Non-pigmented ciliary epithelial cell (primary cell): Measurements from ENCODE around the gene TPSAB1.
"Not testable (repeated sequence)": the region's sequence is repeated elsewhere in the genome, so short reads cannot be mapped to it uniquely, and the experiment has no call there.

Experiments
- DNase-seq: peaks from one replicate; pipeline ENCODE4 v3.0.0-alpha.2; 2010; ENCODE audit warnings: low read depth

The TPSAB1 gene

DNA sequence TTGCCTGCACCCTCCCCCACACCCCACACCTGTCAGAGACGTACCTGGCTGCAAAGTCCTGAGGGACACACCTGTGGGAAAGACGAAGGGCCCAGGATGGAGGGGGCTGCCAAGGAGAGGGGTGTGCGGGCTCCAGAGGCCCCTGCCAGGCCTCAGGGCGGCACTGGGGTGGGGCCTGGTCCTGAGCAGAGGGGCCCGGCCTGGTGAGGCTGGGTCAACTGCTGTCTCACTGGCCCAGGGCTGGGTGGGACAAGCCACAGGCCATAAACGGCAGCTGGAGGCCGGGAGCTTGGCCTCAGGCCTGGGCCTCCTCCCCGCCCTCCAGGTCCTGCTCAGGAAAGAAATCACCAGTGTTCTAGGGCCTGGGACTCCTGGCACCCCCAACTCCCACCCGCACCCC lies 15.9 kb upstream of the TPSAB1 start:
- DNase-seq = no peak

DNA sequence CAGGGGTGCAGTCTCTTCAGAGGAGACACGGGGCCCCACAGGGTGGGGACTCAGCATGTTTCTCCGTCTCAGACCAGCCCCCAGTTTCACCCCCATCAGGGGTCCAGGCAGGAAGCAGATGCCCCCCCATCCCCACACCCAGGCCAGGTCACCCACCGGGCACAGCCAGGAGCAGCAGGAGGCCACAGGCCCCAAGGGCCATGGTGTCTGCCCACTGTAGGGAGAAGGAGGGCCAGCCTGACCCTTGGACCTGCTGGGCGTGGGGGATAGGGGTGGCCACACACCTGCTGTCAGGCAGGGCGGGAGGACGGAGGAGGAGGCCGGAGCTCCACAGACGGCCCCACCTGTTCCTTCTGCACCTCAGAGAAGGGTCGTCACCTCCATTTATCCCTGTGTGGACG lies 15.5 kb upstream of the TPSAB1 start, which contains the start of gene TPSG1:
Gene TPSG1, minus strand, starts transcription at position 218 of the 401 bp plus-strand sequence. Its CDS starts 16 bp downstream, at position 202.
- DNase-seq = no peak

DNA sequence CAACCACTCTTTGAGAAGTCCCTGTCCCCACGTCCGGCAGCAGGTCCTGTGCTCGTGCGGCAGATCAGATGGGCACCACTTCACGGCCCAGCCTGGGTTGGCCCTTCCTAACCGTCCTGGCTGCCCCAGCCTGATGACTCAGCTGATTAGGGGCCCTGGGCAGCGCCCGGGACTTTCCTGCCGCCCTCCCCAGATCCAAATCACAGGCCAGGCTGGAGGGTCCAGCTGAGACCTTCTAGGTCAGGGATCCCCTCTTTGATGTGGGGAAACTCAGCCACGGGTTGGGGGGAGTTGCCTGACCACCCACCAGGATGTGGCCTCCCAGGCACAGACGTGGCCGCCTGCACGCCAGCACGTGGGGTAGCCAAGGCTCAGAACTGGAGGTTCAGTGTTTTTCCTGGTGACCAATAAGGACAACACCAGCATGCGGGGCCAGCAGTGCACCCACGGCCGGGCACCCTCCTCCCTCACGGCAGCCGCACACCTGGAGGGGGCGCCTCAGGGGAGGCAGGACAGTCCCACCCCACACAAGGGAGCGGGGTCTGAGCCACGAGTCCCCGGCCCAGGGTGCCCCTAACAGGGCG lies 14.7 kb upstream of the TPSAB1 start:
- not testable (repeated sequence) for DNase-seq

DNA sequence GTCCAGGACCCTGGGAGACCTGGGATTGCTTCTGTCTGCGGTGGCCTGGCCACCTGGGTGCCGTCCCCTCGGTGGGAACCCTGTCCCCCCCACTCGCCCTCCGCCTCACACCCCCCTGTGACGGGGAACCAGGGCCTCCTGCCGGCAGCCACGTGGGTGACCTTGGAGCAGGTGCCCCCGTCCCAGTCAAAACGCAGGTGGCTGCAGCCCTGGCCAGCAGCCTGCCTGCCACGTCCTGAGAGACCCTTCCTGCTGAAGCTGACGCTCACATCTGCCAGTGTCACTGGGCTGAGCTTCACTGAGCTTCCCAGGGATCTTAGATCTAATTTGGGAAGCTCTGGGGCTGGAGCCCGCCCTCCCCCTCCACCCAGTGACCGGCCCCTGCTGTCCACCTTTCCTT lies 13.8 kb upstream of the TPSAB1 start:
- not testable (repeated sequence) for DNase-seq

DNA sequence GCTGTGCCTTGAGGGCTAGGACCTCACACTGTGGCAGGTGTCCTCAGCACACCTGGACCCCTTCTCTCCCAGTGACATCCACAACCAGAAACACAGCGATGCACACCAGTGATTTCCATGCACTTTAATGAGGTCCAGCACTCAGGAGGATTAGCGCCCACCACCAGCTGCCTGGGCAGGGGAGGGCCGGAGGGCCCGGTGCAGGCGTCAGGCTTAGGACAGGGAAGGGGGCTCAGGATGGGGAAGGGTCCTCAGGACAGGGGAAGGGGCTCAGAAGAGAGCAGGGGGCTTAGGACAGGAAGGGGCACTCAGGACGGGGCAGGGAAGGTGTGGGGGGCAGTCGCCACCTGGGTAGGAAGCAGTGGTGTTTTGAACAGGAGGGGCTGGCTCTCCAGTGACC lies 12.3 kb upstream of the TPSAB1 start:
- not testable (repeated sequence) for DNase-seq

DNA sequence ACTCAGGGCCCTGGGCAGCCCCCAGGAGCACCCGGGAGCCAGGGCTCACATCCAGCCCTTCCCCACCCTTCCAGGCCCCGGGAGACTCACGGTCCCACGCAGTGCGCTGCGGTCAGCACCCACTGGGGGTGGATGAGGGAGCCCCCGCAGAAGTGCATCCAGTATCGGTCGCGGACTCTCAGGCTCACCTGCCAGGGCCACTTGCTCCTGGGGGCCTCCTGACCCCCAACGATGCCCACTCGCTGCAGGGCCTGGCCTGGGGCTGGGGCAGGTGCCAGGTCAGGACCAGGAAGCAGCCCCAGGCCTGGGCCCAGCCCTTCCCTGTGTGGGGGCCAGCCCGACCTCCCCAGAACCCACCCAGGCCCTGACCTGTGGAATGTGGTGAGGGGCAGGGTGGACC lies 11.0 kb upstream of the TPSAB1 start:
- DNase-seq = not testable (repeated sequence)

DNA sequence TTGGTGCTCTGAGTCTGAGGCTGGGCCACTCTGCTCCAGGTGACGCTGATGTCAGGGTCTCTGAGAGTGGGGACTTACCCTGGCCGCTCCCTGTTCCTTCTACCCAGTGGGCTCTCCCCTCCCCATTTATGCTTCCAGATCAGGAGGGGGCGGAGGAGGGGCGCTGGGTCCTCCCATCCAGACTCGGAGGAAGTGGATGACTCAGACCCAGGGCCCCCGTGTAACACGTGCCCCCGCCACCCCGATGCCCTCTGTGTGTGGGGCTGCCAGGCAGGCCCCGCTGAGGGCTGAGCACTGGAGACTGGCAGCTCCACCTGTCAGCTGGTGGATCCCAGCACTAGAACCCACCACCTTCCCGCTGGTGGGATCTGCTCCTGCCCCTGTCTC lies 10.4 kb upstream of the TPSAB1 start, which contains the start of gene TPSB2:
Gene TPSB2, minus strand, starts transcription at position 101 of the 387 bp plus-strand sequence. CDS start 233 bp downstream, outside the sequence.
- not testable (repeated sequence) for DNase-seq

DNA sequence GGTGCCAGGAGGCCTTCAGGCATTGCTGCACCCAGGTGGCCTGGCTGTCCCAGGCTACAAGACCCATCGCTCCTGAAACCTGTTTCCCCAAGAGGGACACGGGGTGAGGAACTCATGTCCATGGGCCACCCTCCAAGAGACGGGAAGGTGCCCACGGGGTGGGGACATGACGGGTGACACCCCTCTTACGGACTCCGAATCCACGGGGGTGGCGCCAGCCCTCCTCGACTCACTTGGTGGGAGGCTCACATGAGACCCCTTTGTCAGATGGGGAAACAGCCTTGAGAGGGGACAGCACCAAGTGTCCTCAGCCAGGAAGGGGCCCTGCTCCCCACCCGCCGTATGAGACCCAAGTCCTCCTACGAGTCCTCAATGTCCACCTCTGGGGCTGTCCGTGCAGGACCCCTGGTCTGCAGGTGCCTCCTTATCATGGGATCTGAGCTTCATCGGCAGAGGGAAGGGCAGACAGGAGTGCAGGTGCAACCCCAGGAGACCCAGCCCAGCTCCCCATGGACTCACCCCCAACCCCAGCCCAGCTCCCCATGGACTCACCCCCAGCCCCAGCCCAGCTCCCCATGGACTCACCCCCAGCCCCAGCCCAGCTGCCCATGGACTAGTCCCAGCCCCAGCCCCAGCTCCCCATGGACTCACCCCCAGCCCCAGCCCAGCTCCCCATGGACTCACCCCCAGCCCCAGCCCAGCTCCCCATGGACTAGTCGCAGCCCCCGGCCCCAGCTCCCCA lies 9.9 kb upstream of the TPSAB1 start:
- not testable (repeated sequence) for DNase-seq

DNA sequence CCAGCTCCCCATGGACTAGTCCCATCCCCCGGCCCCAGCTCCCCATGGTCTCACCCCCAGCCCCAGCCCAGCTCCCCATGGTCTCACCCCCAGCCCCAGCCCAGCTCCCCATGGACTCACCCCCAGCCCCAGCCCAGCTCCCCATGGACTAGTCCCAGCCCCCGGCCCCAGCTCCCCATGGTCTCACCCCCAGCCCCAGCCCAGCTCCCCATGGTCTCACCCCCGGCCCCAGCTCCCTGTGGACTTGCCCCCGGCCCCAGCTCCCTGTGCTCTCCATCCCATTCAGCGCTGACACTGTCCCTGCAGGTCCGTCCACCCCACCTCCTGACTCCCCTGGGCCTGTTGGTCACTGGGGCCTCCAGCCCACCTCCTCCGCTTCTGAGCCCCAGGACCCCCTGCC lies 9.2 kb upstream of the TPSAB1 start:
- DNase-seq = not testable (repeated sequence)

DNA sequence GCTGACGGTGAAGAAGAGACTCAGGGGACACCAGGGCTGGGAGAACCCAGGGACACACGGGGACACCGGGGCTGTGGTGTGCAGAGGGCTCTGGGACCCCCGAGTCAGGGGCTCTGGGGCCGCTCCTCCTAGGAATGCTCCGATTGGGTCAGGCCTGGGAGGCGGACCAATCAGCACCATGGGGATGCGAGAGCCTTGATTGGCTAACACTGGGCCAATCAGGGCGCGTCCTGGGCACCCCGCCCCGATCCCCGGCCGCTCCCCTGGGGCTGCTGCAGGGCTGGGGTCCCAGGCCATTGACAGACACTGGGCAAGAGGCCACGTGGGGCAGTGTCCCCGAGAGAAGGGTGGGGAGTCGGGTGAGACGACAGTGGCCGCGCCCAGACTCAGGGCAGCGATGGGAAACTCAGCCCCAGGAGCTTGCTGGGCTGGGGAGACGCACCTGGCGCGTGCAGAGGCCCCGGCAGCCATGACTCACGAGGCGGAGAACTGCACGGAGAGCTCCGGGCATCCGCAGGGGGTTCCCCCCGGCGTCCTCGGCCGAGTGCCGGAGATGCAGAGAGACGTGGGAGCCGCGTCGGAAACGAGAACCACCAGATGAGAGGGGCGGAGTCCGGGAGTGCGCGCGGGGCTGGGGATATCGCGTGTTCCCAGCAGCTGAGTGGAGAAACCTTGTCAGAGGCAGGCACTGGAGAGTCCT lies 8.3 kb upstream of the TPSAB1 start:
- DNase-seq = not testable (repeated sequence)

DNA sequence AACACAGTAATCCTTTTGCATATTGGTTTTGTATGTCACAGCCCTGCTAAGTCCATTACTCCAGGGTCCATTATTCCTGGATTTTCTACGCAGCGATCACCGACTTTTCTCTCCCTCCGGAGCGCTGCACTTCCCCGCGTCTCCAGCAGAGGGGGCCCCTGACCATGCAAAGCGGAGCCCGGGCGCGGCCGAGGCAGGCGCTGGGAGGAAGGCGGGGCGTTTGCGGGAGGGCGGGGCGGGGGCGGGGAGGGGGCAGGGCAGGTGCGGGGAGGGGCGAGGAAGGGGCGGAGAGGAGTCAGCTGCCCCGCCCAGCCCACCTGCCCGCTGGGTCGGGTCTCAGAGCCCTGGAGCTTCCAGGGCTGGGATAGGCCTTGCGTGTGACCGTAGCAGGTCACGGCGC lies 3.8 kb upstream of the TPSAB1 start:
- not testable (repeated sequence) for DNase-seq

DNA sequence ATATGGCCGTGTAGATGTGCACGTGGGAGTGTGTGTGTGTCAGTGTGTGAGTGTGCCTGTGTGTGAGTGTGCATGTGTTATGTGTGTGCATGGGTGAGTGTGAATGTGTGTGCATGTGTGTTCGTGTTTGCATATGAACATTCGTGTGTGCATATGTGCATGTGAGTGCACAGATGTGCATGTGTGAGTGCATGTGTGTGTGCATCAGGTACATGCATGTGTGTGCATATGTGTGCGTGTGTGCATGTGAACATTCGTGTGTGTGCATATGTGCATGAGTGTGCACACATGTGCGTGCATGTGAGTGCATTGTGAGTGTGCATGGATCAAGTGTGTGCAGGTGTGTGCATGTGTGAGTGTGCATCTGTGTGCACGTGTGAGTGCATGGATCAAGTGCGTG lies 2.5 kb upstream of the TPSAB1 start:
- DNase-seq = no peak

DNA sequence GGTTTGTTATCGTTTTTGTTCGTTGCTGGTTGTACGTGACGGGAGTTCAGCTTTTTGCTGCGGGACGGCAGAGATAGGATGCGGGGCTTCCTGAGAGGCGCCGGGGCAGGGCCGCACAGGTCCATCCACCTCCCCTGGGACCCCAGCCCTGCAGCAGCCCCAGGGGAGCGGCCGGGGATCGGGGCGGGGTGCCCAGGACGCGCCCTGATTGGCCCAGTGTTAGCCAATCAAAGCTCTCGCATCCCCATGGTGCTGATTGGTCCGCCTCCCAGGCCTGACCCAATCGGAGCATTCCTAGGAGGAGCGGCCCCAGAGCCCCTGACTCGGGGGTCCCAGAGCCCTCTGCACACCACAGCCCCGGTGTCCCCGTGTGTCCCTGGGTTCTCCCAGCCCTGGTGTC lies 1.6 kb upstream of the TPSAB1 start:
- not testable (repeated sequence) for DNase-seq

DNA sequence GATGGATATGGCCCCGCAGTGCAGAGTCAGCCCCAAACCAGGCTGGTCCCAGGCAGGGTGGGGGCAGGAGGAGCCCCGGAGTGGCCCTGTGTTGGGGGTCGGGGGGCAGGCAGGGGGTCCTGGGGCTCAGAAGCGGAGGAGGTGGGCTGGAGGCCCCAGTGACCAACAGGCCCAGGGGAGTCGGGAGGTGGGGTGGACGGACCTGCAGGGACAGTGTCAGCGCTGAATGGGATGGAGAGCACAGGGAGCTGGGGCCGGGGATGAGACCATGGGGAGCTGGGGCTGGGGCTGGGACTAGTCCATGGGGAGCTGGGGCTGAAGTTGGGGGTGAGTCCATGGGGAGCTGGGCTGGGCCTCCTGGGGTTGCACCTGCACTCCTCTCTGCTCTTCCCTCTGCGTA lies 930 bp upstream of the TPSAB1 start:
- not testable (repeated sequence) for DNase-seq

DNA sequence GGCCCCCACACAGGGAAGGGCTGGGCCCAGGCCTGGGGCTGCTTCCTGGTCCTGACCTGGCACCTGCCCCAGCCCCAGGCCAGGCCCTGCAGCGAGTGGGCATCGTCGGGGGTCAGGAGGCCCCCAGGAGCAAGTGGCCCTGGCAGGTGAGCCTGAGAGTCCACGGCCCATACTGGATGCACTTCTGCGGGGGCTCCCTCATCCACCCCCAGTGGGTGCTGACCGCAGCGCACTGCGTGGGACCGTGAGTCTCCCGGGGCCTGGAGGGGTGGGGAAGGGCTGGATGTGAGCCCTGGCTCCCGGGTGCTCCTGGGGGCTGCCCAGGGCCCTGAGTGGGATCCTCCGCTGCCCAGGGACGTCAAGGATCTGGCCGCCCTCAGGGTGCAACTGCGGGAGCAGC lies 576 bp downstream of the TPSAB1 start:
- DNase-seq = not testable (repeated sequence)

DNA sequence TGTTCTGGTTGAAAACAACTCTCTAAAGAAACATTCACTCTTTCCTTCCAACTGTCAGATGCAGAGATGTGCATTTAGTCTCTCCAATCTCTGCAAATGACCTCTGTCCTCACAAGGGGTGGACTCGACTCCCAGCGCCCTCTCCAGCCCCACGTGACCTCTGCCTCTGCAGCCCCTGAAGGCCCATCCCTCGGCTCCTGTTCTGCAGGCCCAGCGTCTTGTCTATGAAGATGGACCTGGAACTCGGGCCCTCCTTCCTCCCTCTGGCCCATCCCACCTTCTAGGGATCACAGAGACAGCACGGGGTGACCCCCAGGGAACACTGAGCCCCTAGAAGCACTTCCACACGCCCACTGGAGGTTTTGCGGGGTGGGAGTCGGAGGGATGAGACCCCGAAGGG lies 2.9 kb downstream of the TPSAB1 start:
- not testable (repeated sequence) for DNase-seq

DNA sequence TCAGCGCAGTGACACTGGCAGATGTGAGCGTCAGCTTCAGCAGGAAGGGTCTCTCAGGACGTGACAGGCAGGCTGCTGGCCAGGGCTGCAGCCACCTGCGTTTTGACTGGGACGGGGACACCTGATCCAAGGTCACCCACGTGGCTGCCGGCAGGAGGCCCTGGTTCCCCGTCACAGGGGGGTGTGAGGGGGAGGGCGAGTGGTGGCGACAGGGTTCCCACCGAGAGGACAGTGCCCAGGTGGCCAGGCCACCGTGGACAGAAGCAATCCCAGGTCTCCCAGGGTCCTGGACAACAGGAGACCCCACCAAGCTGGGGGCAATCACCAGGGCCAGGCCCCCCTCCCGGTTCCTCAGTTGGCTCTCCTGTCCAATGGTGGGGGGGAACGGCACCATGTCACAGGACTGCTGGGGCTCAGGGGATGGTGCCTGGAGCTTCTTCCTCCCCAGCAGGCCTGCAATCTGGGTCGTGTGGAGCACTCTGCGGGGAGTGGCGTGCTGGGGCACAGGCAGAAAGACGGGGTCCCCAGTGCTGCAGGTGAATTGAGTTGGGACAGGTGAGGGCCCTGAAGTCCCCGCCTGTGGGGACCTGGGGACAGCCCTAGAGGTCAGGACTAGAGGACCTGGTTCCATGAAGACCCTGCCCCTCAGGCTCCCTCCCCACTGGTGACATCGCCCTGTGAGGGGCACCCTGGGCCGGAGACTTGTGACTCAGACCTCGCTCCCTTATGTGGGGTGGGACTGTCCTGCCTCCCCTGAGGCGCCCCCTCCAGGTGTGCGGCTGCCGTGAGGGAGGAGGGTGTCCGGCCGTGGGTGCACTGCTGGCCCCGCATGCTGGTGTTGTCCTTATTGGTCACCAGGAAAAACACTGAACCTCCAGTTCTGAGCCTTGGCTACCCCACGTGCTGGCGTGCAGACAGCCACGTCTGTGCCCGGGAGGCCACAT lies 3.7 kb downstream of the TPSAB1 start:
- not testable (repeated sequence) for DNase-seq

DNA sequence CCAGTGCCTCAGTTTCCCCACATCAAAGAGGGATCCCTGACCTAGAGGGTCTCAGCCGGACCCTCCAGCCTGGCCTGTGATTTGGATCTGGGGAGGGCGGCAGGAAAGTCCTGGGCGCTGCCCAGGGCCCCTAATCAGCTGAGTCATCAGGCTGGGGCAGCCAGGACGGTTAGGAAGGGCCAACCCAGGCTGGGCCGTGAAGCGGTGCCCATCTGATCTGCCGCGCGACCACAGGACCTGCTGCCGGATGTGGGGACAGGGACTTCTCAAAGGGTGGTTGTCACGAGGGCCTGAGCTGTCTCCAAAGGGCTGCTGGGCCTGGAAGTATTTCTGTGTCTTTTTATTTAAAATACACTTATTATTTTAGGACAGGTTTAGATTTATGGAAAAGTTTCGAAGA lies 4.4 kb downstream of the TPSAB1 start:
- DNase-seq = no peak

DNA sequence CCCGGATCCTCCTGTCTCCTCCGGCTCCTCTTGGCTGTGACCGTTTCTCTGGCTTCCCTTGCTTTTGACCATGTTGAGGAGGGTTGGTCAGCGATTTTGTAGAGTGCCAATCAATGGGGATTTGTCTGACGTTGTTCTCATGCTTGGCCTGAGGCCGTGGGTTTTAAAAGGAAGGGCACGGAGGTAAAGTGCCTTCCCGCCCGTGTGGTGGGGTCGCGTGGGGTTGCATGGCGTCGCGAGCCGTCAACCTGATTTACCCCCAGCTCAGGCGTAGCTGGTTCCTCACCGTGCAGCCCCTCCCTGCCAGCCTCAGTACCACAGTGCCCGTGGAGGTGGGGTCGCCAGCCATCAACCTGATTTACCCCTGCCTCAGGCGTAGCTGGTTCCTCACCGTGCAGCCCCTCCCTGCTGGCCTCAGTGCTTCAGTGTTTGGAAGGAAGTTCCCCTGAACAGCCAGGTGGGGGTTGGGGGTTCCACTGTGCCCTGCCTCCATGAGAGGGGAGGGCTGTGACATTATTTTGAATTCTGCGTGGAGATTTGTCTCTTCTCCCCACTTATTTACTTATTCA lies 5.0 kb downstream of the TPSAB1 start:
- no peak for DNase-seq

DNA sequence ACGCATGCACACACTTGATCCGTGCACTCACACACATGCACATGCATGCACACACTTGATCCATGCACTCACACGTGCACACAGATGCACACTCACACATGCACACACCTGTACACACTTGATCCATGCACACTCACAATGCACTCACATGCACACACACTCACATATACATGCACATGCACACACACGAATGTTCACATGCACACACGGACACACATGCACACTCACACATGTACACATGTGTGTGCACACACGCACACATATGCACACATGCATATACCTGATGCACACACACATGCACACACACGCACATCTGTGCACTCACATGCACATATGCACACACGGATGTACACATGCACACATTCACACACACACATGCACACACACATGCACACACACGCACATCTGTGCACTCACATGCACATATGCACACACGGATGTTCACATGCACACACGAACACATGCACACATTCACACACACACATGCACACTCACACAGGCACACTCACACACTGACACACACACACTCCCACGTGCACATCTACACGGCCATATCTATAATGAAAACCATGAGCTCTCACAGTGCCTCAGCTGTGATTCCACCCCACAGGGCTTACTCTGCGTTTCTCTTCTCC lies 7.5 kb downstream of the TPSAB1 start:
- not testable (repeated sequence) for DNase-seq
